Liver (tissue), 9 donors: ENCODE measurements around the gene LINC01488. TPM values are rescaled to one million over a fixed set of nuclear protein-coding genes. Genes with fewer than 3 reads are reported as not detected.

Source experiments
- DNase-seq: peaks from one replicate; pipeline ENCODE4 v3.0.0-alpha.2; 2017; ENCODE audit warnings: low spot score
- H3K27ac ChIP-seq, 2 donors: one replicate each; pipeline ENCODE4 v1.7.0; 2013; ENCODE audit warnings: inconsistent platforms in 2 of 2, low read length in 2 of 2, control low read depth in 1 of 2, low read depth in 1 of 2, mild to moderate bottlenecking in 1 of 2
- H3K27me3 ChIP-seq, 4 donors: one replicate each; pipeline versions ENCODE4 v1.6.1 to v1.7.0; 2013; ENCODE audit warnings: low read length in 3 of 4, inconsistent platforms in 1 of 4, mild to moderate bottlenecking in 1 of 4, moderate library complexity in 1 of 4; ENCODE audit not compliant: control insufficient read depth in 4 of 4, insufficient read depth in 4 of 4
- H3K36me3 ChIP-seq, 4 donors: one replicate each; pipeline versions ENCODE4 v1.6.1 to v1.7.0; 2013; ENCODE audit warnings: low read length in 3 of 4, mild to moderate bottlenecking in 3 of 4, low read depth in 1 of 4, moderate library complexity in 1 of 4; ENCODE audit not compliant: control insufficient read depth in 4 of 4, insufficient read depth in 3 of 4
- H3K4me1 ChIP-seq, 4 donors: one replicate each; pipeline versions ENCODE4 v1.6.1 to v1.7.0; 2013; ENCODE audit warnings: low read length in 3 of 4, mild to moderate bottlenecking in 3 of 4, moderate library complexity in 1 of 4; ENCODE audit not compliant: control insufficient read depth in 4 of 4, insufficient read depth in 4 of 4
- H3K4me3 ChIP-seq, 3 donors: one replicate each; pipeline versions ENCODE4 v1.6.1 to v1.7.0; 2013; ENCODE audit warnings: low read length in 3 of 3, control low read depth in 1 of 3, low read depth in 1 of 3, mild to moderate bottlenecking in 1 of 3
- H3K9ac ChIP-seq, 2 donors: one replicate each; pipeline ENCODE4 v1.7.0; 2013; ENCODE audit warnings: low read length in 2 of 2, mild to moderate bottlenecking in 2 of 2, moderate library complexity in 2 of 2, control low read depth in 1 of 2, low read depth in 1 of 2
- H3K9me3 ChIP-seq, 4 donors: one replicate each; pipeline versions ENCODE4 v1.6.1 to v1.7.0; 2013; ENCODE audit warnings: low read length in 3 of 4; ENCODE audit not compliant: control insufficient read depth in 4 of 4
- FOXA2 ChIP-seq: IDR thresholded peaks from 2 replicates; pipeline ENCODE4 v1.6.1; 2016; ENCODE audit warnings: antibody characterized with exemption
- HNF4A ChIP-seq, 2 donors: conservative IDR thresholded peaks; 2 replicates each; pipeline ENCODE4 v1.6.1; 2016; ENCODE audit warnings: antibody characterized with exemption in 2 of 2, mild to moderate bottlenecking in 2 of 2
- HNF4G ChIP-seq: IDR thresholded peaks from 2 replicates; pipeline ENCODE4 v1.6.1; 2016; ENCODE audit warnings: antibody characterized with exemption
- JUND ChIP-seq, 2 donors: IDR thresholded peaks; 2 replicates each; pipeline ENCODE4 v1.6.1; 2016; ENCODE audit warnings: antibody characterized with exemption in 2 of 2
- RXRA ChIP-seq, 2 donors: IDR thresholded peaks; 2 replicates each; pipeline ENCODE4 v1.6.1; 2017 to 2018; ENCODE audit warnings: antibody characterized with exemption in 2 of 2, mild to moderate bottlenecking in 1 of 2
- SP1 ChIP-seq: IDR thresholded peaks from 2 replicates; pipeline ENCODE4 v1.6.1; 2018; ENCODE audit warnings: antibody characterized with exemption, mild to moderate bottlenecking
- YY1 ChIP-seq: IDR thresholded peaks from 2 replicates; pipeline ENCODE4 v1.6.1; 2016; ENCODE audit warnings: antibody characterized with exemption, mild to moderate bottlenecking
- ZBTB33 ChIP-seq: IDR thresholded peaks from 2 replicates; pipeline ENCODE4 v1.6.1; 2016; ENCODE audit warnings: antibody characterized with exemption
- WGBS: extraction: QIAGEN DNeasy Blood & Tissue Kit; methylation state at CpG from one replicate; pipeline ENCODE4 v1.1.7; 2013; 5-methylcytosine and 5-hydroxymethylcytosine counted together
- polyA plus RNA-seq, 2 donors: library from polyadenylated mRNA; stranded (reverse) in 1 of 2; unstranded in 1 of 2; fragments of 200-250 nt in 1 of 2; fragments of >200 nt in 1 of 2; fragmentation: Nextera tagmentation in 1 of 2; extraction: Ambion mirVana in 1 of 2; gene quantifications; one replicate each; pipeline versions ENCODE4 v1.2.1 to v1.2.3, GENCODE V29; 2013 to 2015
- total RNA-seq, 2 donors: library from RNA; depleted of rRNA; stranded (reverse); fragments of >200 nt; gene quantifications; one replicate each; pipeline ENCODE4 v1.2.3, GENCODE V29; 2014
- TF ChIP-seq, protein P1 (sequence below): IDR thresholded peaks from 2 replicates; pipeline ENCODE4 v1.6.1; 2016; ENCODE audit warnings: antibody characterized with exemption
- TF ChIP-seq, protein P2 (sequence below): fragments of 150-350 bp; IDR thresholded peaks from 2 replicates; pipeline ENCODE4 v1.5.1; 2017; ENCODE audit warnings: improper control_type of control experiment, low read depth, low read length; ENCODE audit not compliant: missing input control
- donor health status: healthy.
- donor health status: healthy.
- donor health status: healthy.
- donor health status: healthy.
- donor health status: healthy.

The LINC01488 gene
- total and polyA plus RNA-seq, 4 donors: 0.05 to 2.3 (median 0.60) TPM

DNA sequence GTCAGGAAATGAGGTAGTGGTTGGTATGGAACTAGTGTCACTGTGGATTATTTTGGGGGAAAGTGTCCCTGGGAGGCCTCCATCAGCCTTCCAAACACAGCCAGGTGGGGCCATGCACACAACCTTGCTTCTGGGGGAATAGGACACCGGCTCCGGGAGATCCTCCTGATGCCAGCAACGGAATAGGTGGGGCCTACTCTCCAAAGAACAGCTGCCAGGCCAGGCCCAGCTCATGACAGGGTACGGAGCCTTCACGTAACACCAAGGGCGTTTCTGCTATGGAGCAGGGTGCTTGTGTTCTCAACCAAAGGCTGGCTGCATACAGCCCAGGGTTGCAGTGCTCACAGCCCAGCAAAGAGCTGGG is 30.6 kb upstream of the LINC01488 start (continued):
- TF ChIP-seq ZBTB33: no peak

GRCh38 chr11:69451289-69451688 is 30.2 kb upstream of the LINC01488 start:
- H3K36me3 ChIP-seq: no peaks in the 10 kb centered on the region
- no peak overlapping the region for H3K4me3 ChIP-seq
- no peak overlapping the region for H3K9ac ChIP-seq
- TF ChIP-seq FOXA2: no peak
- no peak for TF ChIP-seq HNF4A (conservative IDR thresholded peaks at IDR 0.05)
- TF ChIP-seq SP1: no peak
- no peak for TF ChIP-seq RXRA (IDR thresholded peaks at IDR 0.05)
- no peak for TF ChIP-seq YY1
- no peaks in the 10 kb centered on the region for H3K9me3 ChIP-seq
- DNase-seq: no peak
- H3K27me3 ChIP-seq: no peaks in the 10 kb centered on the region
- no peak overlapping the region for H3K27ac ChIP-seq
- H3K4me1 ChIP-seq: peaks cover 0 to 4% (median under 1%) of the 10 kb centered on the region in 4 donors

DNA sequence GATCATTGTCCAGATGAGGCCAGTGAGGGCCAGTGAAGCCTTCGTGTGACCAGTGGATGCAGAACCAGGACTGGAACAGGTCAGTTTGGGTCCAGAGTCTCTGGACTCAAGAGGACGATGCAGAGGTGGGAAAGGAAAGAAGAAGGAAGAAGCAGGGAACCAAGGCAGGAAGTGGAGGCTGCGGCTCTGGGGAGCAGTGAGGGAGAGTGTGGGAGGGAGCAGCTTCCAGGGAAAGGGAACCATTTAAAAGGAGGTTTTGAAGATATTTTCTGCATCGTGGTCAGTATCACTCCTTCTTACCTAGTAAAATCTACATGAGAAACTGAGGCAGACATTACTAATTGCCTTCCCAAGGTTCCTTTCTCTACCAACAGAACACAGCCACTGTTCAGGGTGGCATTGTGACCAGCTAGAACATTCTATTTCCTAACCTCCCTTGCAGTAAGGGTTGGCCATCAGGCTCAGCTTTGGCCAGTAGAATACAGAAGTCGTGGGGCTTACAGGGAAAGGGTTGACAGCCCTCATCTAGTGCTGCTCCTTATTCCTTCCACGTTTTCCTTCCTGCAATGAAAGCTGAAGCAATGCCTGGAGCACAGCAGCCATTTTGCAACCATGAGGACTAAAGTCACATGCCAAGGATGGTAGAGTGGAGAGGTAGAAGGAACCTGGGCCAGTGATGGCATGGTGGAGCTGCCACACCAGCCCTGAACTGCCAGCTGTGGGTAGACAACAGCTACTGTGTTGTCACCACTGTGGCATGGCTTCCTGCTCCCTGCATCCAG is 29.1 kb upstream of the LINC01488 start:
- no peak overlapping the region for H3K4me3 ChIP-seq
- 82% methylated on average over 6 of the region's 6 CpGs for WGBS
- peaks cover 0 to 3% (median 0%) of the 10 kb centered on the region in 4 donors for H3K9me3 ChIP-seq
- H3K27ac ChIP-seq: no peak overlapping the region
- no peak for TF ChIP-seq HNF4G
- no peak for TF ChIP-seq JUND (IDR thresholded peaks at IDR 0.05)
- no peak for TF ChIP-seq ZBTB33
- no peak for TF ChIP-seq RXRA (IDR thresholded peaks at IDR 0.05)
- TF ChIP-seq, protein P1, sequence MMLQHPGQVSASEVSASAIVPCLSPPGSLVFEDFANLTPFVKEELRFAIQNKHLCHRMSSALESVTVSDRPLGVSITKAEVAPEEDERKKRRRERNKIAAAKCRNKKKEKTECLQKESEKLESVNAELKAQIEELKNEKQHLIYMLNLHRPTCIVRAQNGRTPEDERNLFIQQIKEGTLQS: no peak
- no peak for DNase-seq
- H3K9ac ChIP-seq: no peak overlapping the region
- H3K36me3 ChIP-seq: no peaks in the 10 kb centered on the region
- H3K4me1 ChIP-seq: peaks cover 0 to 4% (median under 1%) of the 10 kb centered on the region in 4 donors
- H3K27me3 ChIP-seq: no peaks in the 10 kb centered on the region

DNA sequence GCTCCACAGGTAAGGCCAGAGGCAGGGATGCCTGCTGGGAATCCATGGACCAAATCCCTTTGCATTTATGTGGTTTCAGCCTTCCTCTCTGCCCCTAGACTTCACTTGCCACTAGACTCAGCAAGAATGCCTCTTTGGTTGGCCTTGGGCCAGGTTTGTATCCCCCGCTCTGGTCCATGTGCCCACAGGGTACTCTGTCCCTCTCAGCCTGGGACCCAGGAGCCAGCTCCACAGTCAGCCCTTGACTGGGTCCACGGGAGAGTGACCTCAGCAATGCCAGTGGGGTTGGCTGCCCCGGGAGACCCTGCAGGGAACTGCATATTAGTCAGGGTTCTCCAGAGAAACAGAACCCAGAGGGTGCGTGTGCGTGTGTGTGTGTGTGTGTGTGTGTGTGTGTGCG is 28.3 kb upstream of the LINC01488 start:
- 86% methylated on average over 6 of the region's 6 CpGs for WGBS
- H3K36me3 ChIP-seq: no peaks in the 10 kb centered on the region
- no peak overlapping the region for H3K27ac ChIP-seq
- TF ChIP-seq RXRA (IDR thresholded peaks at IDR 0.05): no peak
- TF ChIP-seq, protein P2, sequence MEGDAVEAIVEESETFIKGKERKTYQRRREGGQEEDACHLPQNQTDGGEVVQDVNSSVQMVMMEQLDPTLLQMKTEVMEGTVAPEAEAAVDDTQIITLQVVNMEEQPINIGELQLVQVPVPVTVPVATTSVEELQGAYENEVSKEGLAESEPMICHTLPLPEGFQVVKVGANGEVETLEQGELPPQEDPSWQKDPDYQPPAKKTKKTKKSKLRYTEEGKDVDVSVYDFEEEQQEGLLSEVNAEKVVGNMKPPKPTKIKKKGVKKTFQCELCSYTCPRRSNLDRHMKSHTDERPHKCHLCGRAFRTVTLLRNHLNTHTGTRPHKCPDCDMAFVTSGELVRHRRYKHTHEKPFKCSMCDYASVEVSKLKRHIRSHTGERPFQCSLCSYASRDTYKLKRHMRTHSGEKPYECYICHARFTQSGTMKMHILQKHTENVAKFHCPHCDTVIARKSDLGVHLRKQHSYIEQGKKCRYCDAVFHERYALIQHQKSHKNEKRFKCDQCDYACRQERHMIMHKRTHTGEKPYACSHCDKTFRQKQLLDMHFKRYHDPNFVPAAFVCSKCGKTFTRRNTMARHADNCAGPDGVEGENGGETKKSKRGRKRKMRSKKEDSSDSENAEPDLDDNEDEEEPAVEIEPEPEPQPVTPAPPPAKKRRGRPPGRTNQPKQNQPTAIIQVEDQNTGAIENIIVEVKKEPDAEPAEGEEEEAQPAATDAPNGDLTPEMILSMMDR: no peak
- H3K9me3 ChIP-seq: peaks cover 0 to 3% (median 0%) of the 10 kb centered on the region in 4 donors
- H3K4me3 ChIP-seq: no peak overlapping the region
- H3K27me3 ChIP-seq: no peaks in the 10 kb centered on the region
- DNase-seq: no peak
- H3K9ac ChIP-seq: no peak overlapping the region
- H3K4me1 ChIP-seq: peaks cover 0 to 4% (median under 1%) of the 10 kb centered on the region in 4 donors
